Endothelial cell (in vitro differentiated cells): ENCODE measurements around the gene KCNMB4. TPM values are rescaled to one million over a fixed set of nuclear protein-coding genes. Genes with fewer than 3 reads are reported as not detected.

Source experiments
- DNase-seq: peaks from one replicate; pipeline ENCODE4 v3.0.0; 2021; ENCODE audit warnings: low spot score
- H3K27ac Mint-ChIP-seq: one replicate; pipeline ENCODE4 v1.8.0; 2021; ENCODE audit warnings: mixed read lengths, inconsistent platforms; ENCODE audit not compliant: unreplicated experiment
- H3K27me3 Mint-ChIP-seq: one replicate; pipeline ENCODE4 v1.8.0; 2021; ENCODE audit warnings: mild to moderate bottlenecking, moderate library complexity, mixed read lengths, inconsistent platforms; ENCODE audit not compliant: unreplicated experiment
- H3K36me3 Mint-ChIP-seq: one replicate; pipeline ENCODE4 v1.8.0; 2021; ENCODE audit warnings: mild to moderate bottlenecking, low read depth, mixed read lengths, inconsistent platforms; ENCODE audit not compliant: unreplicated experiment
- H3K4me1 Mint-ChIP-seq: one replicate; pipeline ENCODE4 v1.8.0; 2021; ENCODE audit warnings: mild to moderate bottlenecking, mixed read lengths, inconsistent platforms; ENCODE audit not compliant: unreplicated experiment
- H3K4me3 Mint-ChIP-seq: one replicate; pipeline ENCODE4 v1.8.0; 2021; ENCODE audit warnings: mild to moderate bottlenecking, mixed read lengths, inconsistent platforms; ENCODE audit not compliant: unreplicated experiment
- H3K9me3 Mint-ChIP-seq: one replicate; pipeline ENCODE4 v1.8.0; 2021; ENCODE audit warnings: mixed read lengths, inconsistent platforms; ENCODE audit not compliant: unreplicated experiment
- total RNA-seq: library from RNA; stranded (reverse); fragmentation: NEBNext Ultra II Directional; extraction: Animal tissue kit (Norgen Biotek cat#: 25700); gene quantifications from one replicate; pipeline ENCODE4 v1.2.1, GENCODE V29; 2021; ENCODE audit not compliant: unreplicated experiment
- TF ChIP-seq, protein P1 (sequence below): fragments of 200-600 bp; sonication (generic); IDR thresholded peaks from one replicate; pipeline ENCODE4 v1.5.0; 2021; ENCODE audit warnings: antibody characterized with exemption; ENCODE audit not compliant: unreplicated experiment

Gene KCNMB4
- total RNA-seq, 1 donor from 2014 or later: 17.4 TPM

DNA sequence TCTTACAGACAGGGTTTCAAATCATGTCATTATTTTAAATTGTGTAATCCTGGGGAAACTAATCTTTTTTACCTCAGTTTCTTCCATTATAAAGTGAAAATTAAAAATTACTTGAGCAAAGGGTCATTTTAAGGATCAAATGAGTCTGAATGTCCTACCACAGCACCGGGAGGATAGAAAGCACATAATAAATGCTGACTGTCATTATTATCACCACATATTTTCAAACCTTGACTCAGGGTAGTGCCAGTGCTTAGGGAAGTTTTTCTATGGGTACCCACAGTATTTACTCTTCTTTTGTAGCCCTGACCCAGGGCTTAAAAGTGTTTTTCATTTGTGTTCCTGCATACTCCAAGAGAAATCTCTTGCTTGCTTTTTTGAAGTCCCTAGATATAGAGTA lies 60.5 kb downstream of the KCNMB4 start:
- Mint-ChIP-seq H3K27ac (no peak overlapping the region), H3K4me3 (no peak overlapping the region)
- TF ChIP-seq, protein P1, sequence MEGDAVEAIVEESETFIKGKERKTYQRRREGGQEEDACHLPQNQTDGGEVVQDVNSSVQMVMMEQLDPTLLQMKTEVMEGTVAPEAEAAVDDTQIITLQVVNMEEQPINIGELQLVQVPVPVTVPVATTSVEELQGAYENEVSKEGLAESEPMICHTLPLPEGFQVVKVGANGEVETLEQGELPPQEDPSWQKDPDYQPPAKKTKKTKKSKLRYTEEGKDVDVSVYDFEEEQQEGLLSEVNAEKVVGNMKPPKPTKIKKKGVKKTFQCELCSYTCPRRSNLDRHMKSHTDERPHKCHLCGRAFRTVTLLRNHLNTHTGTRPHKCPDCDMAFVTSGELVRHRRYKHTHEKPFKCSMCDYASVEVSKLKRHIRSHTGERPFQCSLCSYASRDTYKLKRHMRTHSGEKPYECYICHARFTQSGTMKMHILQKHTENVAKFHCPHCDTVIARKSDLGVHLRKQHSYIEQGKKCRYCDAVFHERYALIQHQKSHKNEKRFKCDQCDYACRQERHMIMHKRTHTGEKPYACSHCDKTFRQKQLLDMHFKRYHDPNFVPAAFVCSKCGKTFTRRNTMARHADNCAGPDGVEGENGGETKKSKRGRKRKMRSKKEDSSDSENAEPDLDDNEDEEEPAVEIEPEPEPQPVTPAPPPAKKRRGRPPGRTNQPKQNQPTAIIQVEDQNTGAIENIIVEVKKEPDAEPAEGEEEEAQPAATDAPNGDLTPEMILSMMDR: no peak

DNA sequence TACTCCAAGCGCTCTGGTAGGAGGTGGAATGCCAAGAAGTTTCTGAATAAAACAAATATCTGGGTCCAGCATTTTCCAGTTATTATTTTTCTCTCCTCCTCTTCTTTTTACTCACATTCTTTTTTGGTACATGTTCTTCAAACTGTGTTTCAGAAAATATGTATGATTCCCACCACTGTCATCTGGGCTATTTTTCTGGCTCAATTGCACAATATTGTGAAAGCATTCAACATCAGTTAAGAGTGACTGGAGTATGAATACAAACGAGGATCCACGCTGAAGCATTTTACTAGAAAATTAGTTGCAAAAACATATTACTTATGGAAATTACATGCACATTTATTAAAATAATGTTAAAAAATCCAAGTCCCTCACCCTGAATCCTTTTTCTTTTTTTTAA lies 61.5 kb downstream of the KCNMB4 start:
- H3K27me3 Mint-ChIP-seq: peaks cover 5% of the 10 kb centered on the region
- no peak for DNase-seq
- H3K4me1 Mint-ChIP-seq: no peaks in the 10 kb centered on the region
- peaks cover 12% of the 10 kb centered on the region for H3K36me3 Mint-ChIP-seq
- TF ChIP-seq, protein P1: no peak
- H3K4me3 Mint-ChIP-seq: no peak overlapping the region
- H3K9me3 Mint-ChIP-seq: no peaks in the 10 kb centered on the region
- H3K27ac Mint-ChIP-seq: no peak overlapping the region

More for the DNA sequence above, 60.5 kb downstream of the KCNMB4 start:
- H3K9me3 Mint-ChIP-seq: no peaks in the 10 kb centered on the region
- peaks cover 5% of the 10 kb centered on the region for H3K27me3 Mint-ChIP-seq
- no peaks in the 10 kb centered on the region for H3K4me1 Mint-ChIP-seq
- H3K36me3 Mint-ChIP-seq: peaks cover 15% of the 10 kb centered on the region
- no peak for DNase-seq

DNA sequence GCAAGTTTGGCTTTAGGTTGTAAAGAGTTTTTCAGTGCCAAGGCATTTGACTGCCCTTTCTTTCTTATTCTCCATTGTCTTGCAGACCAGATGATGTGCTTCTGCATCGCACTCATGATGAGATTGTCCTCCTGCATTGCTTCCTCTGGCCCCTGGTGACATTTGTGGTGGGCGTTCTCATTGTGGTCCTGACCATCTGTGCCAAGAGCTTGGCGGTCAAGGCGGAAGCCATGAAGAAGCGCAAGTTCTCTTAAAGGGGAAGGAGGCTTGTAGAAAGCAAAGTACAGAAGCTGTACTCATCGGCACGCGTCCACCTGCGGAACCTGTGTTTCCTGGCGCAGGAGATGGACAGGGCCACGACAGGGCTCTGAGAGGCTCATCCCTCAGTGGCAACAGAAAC lies 64.3 kb downstream of the KCNMB4 start:
- H3K36me3 Mint-ChIP-seq: peaks cover 17% of the 10 kb centered on the region
- no peak overlapping the region for H3K4me3 Mint-ChIP-seq
- H3K9me3 Mint-ChIP-seq: no peaks in the 10 kb centered on the region
- H3K27ac Mint-ChIP-seq: no peak overlapping the region
- no peaks in the 10 kb centered on the region for H3K27me3 Mint-ChIP-seq
- TF ChIP-seq, protein P1: no peak
- H3K4me1 Mint-ChIP-seq: no peaks in the 10 kb centered on the region
- no peak for DNase-seq

DNA sequence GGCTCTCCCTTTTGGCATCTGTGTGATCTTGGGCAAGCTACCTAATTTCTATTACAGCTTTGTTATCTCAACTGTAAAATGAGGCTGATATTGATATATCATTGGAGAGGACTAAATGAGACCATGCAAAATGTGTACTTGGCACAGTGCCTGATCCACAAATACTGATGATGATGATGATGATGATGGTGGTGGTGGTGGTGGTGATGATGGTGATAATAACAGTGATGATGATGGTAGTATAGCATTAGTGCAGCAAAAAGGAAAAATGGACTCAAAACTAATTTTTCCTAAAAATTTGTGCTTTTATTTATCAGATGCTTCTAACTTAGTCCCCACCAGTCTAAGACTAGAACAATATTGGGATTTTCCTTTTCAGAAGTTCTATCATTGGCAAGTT lies 70.7 kb downstream of the KCNMB4 start:
- Mint-ChIP-seq H3K4me3 (no peak overlapping the region), H3K4me1 (no peaks in the 10 kb centered on the region), H3K9me3 (no peaks in the 10 kb centered on the region), H3K27me3 (no peaks in the 10 kb centered on the region), H3K36me3 (peaks cover 12% of the 10 kb centered on the region), H3K27ac (no peak overlapping the region)
- DNase-seq: no peak
- TF ChIP-seq, protein P1: no peak

DNA sequence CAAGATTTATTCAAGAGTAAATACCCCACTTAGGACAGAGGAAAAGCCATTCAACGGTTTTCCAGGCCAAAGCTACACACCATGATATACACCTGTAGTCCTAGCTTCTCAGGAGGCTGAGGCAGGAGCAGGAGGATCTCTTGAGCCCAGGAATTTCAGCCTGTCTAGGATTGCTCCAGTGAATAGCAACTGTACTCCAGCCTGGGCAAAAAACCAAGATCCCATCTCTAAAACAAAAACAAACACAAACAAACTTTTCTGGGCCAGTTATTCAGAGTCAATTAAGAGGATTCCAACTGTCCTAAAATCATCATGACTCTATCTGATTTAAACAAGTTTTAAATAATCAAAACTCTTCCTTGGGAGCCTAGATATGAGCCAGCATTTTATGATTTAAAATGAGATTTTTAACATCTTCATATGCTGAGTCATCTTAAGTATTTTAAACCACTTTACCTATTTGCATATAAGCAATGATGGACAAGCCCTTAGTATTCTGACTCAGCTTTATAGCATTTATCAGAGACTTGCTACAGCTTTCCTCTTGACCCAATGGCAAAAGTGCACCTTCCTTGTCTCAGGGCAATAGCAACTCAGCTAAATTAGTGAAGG lies 77.1 kb downstream of the KCNMB4 start:
- H3K27ac Mint-ChIP-seq: no peak overlapping the region
- no peak overlapping the region for H3K4me3 Mint-ChIP-seq
- TF ChIP-seq, protein P1: no peak
- H3K36me3 Mint-ChIP-seq: peaks cover 10% of the 10 kb centered on the region
- no peaks in the 10 kb centered on the region for H3K9me3 Mint-ChIP-seq
- peaks cover 20% of the 10 kb centered on the region for H3K4me1 Mint-ChIP-seq
- no peaks in the 10 kb centered on the region for H3K27me3 Mint-ChIP-seq
- DNase-seq: no peak
